ENCODE data around the gene NEK7. TPM values are rescaled to one million over a fixed set of nuclear protein-coding genes. Genes with fewer than 3 reads are reported as not detected.

NEK7 gene
- total and polyA plus RNA-seq, 9 of the 15 experiments (the other 6 are each of a cell fraction or from before 2014, with no cell fraction given), result 8.5 to 37.3 (median 27.7) TPM

- TF ChIP-seq CHD4 (IDR thresholded peaks at IDR 0.05; ENCODE audit: insufficient read depth, insufficient replicate concordance, low read depth, low read length, poor library complexity, severe bottlenecking), result no peak
- 0 out of 2 replicates have a peak, but pooled peaks have one; percentile 46 for TF ChIP-seq NFE2 (IDR thresholded peaks at IDR 0.05; ENCODE audit: low read depth)
- no peak for TF ChIP-seq ASH1L (IDR thresholded peaks at IDR 0.05; ENCODE audit: borderline replicate concordance, low read depth, partially characterized antibody)
- peak; percentile 77 for TF ChIP-seq SMARCA4 (IDR thresholded peaks at IDR 0.05)
- TF ChIP-seq ZNF143 (CRISPR knock-in tag; IDR thresholded peaks at IDR 0.05), result no peak
- TF ChIP-seq ARID1B (IDR thresholded peaks at IDR 0.05), result peak; percentile 80
- TF ChIP-seq FOSL1 (tag; conservative IDR thresholded peaks at IDR 0.05), result peak; percentile 84
- TF ChIP-seq RNF2 (IDR thresholded peaks at IDR 0.05), result no peak
- no peak for TF ChIP-seq ZNF133 (CRISPR knock-in tag; IDR thresholded peaks at IDR 0.05)
- TF ChIP-seq DNMT1 (IDR thresholded peaks at IDR 0.05), result no peak
- TF ChIP-seq GTF2E2 (tag; IDR thresholded peaks at IDR 0.05), result 0 out of 2 replicates have a peak, but pooled peaks have one; percentile 36
- no peak for TF ChIP-seq PATZ1 (CRISPR knock-in tag; IDR thresholded peaks at IDR 0.05; ENCODE audit: borderline replicate concordance)
- TF ChIP-seq ILF3 (IDR thresholded peaks at IDR 0.05; ENCODE audit: borderline replicate concordance), result 0 out of 2 replicates have a peak, but pooled peaks have one; percentile 23
- peak; percentile 8 to 39; a peak in 2 of 4 replicates for TF ChIP-seq FOXA3 (CRISPR knock-in tag; conservative IDR thresholded peaks at IDR 0.05 in 1 of 2, IDR thresholded peaks at IDR 0.05 in 1 of 2)
- TF ChIP-seq MTA1 (IDR thresholded peaks at IDR 0.05; ENCODE audit: borderline replicate concordance), result peak; percentile 46; the same call in 1 of the 2 replicates
- TF ChIP-seq XRCC4 (IDR thresholded peaks at IDR 0.05; ENCODE audit: extremely low read depth, insufficient read depth, insufficient read length), result no peak
- TF ChIP-seq ATF3 (IDR thresholded peaks at IDR 0.05), result peak; percentile 39; the same call in 1 of the 2 replicates
- TF ChIP-seq ATF3 (CRISPR knock-in tag; conservative IDR thresholded peaks at IDR 0.05), result no peak
- 0 out of 2 replicates have a peak, but pooled peaks have one; percentile 51 for TF ChIP-seq ETV1 (tag; conservative IDR thresholded peaks at IDR 0.05; ENCODE audit: low read depth)
- TF ChIP-seq GATA2 (CRISPR knock-in tag; IDR thresholded peaks at IDR 0.05), result 0 out of 2 replicates have a peak, but pooled peaks have one; percentile 15
- TF ChIP-seq IRF2 (CRISPR knock-in tag; IDR thresholded peaks at IDR 0.05), result no peak
- peak; percentile 30; the same call in 1 of the 2 replicates for TF ChIP-seq EP300 (IDR thresholded peaks at IDR 0.05; ENCODE audit: low read length)
- peak in 1 of 2 experiments; percentile 27; a peak in 1 of 4 replicates for TF ChIP-seq RCOR1 (IDR thresholded peaks at IDR 0.05; ENCODE audit: borderline replicate concordance in 1 of 2, low read depth in 2 of 2, low read length in 2 of 2)
- TF ChIP-seq SRF (CRISPR knock-in tag; IDR thresholded peaks at IDR 0.05), result no peak
- TF ChIP-seq ZNF41 (CRISPR knock-in tag; conservative IDR thresholded peaks at IDR 0.05), result no peak
- no peak for TF ChIP-seq KDM4B (IDR thresholded peaks at IDR 0.05; ENCODE audit: borderline replicate concordance in 2 of 2, low read depth in 1 of 2)
- TF ChIP-seq COPS2 (conservative IDR thresholded peaks at IDR 0.05), result no peak
- no peak for TF ChIP-seq RBFOX2 (IDR thresholded peaks at IDR 0.05; ENCODE audit: low read depth, low read length)
Observed at GRCh38 chr1:198187973-198188588, 31.3 kb downstream of the NEK7 start (continued).
